ENCODE measurements around the gene C2CD2.

GRCh38 chr21:41933313-41934079 is 20.3 kb downstream of the C2CD2 start:
- TF ChIP-seq CTCF (IDR thresholded peaks at IDR 0.05) (peak in 2 of 6 experiments; percentile 12 to 31), POLR2A (IDR thresholded peaks at IDR 0.05) (no peak)
